T-helper 1 cell (primary cell): Measurements from ENCODE around the gene PTGFR.

Experiments
- DNase-seq, 5 donors: peaks; one replicate each; pipeline ENCODE4 v3.0.0-alpha.2; 2012 to 2020

PTGFR gene

DNA sequence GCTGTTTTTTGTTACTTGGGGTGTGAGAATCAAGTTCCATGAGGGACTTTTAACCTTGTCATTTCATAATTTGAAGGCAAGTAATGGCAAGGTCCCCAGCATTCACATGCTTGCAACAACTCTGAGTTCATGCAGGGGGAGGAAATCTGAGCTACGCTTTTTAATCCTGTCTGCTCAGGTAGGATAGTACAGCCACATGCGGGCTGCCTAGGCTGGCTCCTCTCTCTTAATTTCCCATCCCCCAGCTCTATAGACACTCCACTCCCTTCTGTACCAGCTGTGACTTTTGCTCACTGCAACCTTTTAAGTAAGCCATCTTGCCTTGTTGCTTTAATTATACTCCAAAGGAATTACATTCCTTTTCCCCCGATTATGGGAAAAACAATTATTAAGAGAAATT is 30.1 kb downstream of the PTGFR start:
- DNase-seq, result no peak

DNA sequence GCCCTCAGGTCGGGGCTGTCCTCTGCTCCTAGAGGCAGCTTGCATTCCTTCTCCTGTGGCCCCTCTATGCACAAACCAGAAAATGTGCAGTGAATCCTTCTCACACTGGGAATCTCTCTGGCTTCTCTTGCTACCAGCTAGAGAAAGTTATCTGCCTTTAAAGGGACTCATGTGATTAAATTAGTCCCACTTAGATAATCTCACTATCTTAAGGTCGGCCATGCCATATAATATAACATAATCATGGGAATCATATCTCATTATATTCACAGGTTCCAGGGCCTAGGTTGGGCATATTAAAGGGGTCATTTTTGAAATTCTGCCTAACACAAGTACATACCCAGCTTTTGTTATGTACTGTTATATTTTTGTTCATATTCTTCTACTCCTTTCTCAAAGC is 31.4 kb downstream of the PTGFR start:
- no peak for DNase-seq

GRCh38 chr1:78526496-78526895 is 35.7 kb downstream of the PTGFR start:
- no peak for DNase-seq

GRCh38 chr1:78527706-78528105 is 36.9 kb downstream of the PTGFR start:
- DNase-seq, result no peak

DNA sequence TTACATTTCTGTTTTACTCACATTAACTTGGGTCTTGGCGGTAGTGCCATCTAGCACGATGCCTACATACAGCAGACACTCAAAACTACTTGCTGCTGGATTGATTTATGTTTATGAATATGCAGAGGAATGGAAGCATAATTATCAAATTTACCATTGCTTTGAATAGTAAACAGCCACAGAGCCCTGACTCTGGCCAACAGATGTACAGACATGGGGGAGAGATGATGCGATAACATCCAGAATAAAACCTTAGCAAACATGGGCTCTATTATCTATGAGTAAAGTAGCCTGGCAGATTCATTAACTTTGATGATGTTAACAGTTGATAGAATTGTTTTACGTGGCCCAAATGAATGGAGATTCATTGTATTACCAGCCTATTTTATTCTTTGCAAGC is 42.8 kb downstream of the PTGFR start:
- DNase-seq, result no peak

GRCh38 chr1:78535286-78535685 is 44.5 kb downstream of the PTGFR start:
- DNase-seq, result no peak

DNA sequence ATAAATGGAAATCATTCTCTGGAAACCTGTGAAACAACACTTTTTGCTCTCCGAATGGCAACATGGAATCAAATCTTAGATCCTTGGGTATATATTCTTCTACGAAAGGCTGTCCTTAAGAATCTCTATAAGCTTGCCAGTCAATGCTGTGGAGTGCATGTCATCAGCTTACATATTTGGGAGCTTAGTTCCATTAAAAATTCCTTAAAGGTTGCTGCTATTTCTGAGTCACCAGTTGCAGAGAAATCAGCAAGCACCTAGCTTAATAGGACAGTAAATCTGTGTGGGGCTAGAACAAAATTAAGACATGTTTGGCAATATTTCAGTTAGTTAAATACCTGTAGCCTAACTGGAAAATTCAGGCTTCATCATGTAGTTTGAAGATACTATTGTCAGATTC is 45.7 kb downstream of the PTGFR start:
- no peak for DNase-seq

GRCh38 chr1:78540048-78540447 is 49.3 kb downstream of the PTGFR start:
- DNase-seq, result no peak

DNA sequence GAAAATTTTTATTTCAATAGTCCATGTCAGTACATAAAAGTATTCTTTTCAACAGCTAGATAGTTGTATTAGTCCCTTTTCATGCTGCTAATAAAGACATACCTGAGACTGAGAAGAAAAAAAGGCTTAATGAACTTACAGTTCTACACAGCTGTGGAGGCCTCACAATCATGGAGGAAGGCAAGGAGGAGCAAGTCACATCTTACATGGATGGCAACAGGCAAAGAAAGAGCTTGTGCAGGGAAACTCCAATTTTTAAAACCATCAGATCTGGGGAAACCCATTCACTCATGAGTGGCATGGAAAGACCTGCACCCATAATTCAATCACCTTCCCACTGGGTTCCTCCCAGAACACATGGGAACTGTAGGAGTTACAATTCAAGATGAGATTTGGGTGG is 50.7 kb downstream of the PTGFR start:
- no peak for DNase-seq

DNA sequence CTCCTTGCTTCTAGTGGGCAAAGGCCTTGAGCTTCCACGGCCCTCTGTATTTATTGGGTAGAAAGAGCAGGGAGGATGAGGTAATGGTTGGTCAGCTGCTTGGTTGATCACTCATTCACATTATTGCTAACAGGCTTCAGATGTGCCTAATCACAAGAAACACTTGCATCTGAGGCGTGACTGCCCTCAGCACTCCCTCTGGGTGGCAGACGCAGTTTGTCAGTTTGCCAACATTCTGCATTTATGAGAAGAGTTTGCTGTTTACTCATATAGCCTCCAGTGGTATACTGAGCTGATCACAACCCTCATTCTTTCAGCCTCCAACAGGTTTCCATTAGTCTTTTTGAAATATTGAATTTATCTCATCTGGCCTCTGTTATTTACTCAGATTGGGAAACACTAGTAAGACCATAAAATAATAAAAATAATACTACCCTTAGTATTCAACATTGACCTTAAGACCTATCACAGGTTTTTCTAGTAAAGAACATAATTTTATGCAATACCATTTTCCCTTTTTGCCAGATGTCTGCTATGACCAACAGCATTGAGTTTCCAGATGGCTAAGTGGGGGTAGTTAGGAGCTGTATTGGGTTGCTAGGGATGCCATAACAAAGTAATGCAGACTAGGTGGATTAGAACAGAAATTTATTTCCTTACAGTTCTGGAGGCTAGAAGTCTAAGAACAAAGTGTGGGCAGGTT is 53.3 kb downstream of the PTGFR start:
- no peak for DNase-seq

DNA sequence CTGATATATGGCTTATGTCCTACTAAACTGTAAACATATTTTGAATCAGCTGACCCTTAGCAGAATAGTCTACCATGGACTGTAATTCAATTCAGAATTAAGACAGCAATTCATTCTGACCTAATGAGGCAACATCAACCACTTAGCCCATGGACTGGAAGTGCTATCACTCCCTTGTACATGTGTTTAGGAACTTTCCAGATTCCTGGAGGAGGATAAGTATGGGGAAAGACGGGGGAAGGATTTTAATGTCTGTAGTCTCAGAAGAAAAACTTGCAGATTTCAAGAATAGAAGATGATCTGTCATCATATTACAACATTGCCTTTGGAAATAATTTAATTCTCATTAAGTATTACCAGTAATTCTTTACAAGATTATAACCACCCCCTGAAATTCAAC is 56.3 kb downstream of the PTGFR start:
- DNase-seq, result no peak

GRCh38 chr1:78549331-78549730 is 58.6 kb downstream of the PTGFR start:
- DNase-seq, result no peak

GRCh38 chr1:78549891-78550290 is 59.1 kb downstream of the PTGFR start:
- DNase-seq, result no peak

- DNase-seq, result no peak
Observed at GRCh38 chr1:78553859-78554258, 63.1 kb downstream of the PTGFR start.

DNA sequence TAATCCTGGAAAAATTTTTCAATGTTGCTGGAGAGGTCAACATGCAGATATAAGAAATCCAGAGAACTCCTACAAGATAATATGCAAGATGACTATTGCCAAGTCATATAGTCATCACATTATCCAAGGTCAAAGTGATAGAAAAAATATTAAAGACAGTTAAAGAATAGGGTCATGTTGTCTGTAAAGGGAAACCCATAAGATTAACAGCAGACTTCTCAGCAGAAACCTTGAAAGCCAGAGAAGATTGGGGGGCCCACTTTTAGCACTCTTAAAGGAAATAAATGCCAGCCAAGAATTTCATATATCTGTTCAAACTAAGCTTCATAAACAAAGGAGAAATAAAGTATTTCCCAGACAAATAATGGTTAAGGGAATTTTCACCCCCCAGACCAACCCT is 64.1 kb downstream of the PTGFR start:
- DNase-seq, result no peak

GRCh38 chr1:78559680-78560079 is 68.9 kb downstream of the PTGFR start:
- DNase-seq, result no peak

DNA sequence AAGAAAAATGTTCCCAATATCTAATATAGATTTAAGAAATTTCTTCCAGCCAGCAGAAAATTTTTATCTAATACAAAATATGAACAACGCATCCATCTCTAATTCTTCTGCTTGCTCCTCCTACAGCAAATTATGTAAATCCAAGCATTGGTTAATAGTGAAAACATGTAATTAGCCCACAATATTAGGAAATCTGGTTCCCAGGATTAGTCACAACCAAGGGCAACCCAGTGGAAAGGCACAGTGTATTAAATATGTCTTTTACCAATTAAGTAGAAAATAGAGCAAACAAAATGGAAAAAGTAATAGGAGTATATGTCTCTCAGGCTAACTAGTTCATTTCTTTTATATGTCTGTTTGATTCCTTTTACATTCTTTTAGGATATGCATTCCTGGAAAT is 70.0 kb downstream of the PTGFR start:
- no peak for DNase-seq

GRCh38 chr1:78561856-78562255 is 71.1 kb downstream of the PTGFR start:
- no peak for DNase-seq

GRCh38 chr1:78565393-78565792 is 74.6 kb downstream of the PTGFR start:
- DNase-seq, result no peak

DNA sequence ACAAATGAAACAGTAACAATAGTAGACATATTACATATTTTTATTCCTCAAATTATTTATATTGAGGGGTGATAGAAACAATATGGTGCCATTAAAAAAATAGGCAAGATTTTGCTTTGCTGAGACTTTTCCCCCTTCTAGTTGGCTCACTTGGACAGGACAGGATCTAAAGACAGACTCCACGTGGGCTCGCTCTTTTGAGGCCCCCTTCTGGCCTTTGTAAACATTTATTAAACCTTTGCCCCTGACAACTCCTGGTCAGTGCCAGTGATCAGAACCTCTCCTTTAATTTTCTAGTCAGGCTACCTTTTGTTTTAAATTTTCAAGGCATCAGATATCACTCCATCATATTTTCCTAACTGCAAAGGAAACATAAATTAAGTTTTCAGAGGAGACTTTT is 79.8 kb downstream of the PTGFR start:
- DNase-seq, result no peak

- no peak for DNase-seq
Observed at GRCh38 chr1:78577257-78578100, 86.7 kb downstream of the PTGFR start.

DNA sequence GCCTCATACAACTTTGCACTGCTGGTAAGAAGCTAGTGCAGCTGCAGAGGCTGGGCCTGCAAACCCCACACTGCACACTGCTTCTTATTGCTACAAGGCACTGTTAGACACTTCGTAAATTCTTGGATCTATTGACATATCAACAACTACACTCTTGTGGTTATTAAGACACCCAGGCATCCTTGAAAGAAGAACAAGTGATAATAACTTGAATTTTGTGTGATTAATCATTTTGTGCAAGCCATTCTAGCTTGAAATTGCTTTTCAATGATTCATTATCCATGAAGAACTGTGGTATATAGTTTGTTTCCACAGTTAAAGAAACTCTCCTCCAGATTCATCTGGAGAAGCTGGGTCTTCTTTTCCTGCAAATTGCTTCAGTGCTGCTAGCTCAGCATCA is 95.8 kb downstream of the PTGFR start:
- no peak for DNase-seq

DNA sequence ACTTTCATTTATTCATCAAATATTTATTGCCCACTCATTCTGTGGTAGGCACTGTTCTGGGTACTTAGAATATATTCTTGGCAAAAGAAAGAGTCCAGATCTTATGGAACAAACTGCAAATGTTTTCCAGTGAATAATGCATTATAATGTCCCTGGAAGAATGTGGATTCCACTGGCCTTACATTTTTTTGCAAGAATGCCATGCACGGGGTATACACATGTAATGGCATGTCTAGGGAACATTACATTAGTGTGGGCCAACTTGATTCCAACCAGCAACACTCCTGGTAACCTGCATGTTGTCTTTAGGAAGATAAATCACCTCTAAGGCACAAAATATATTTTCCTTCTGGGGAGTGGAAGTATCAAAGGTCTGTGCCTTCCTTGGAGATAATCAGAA is 96.4 kb downstream of the PTGFR start:
- no peak for DNase-seq
